ENCODE data around the gene EIPR1.

DNA sequence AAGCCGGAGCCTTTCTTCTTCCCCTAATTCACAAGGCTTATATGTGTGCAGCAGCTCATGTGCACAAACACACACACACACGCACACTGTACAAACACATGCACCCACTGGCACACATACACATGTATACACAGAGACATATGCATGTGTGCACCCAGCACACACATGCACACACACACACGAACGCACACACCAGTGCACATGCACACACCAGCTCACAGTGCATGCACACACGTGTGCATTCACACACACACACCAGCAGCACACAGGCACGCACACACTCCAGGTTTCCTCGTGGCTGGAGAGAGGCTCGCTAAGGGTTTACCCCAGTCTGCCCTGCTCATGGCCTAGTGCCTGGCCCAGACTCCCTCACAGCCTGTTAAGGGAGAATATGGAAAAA is 234.0 kb downstream of the EIPR1 start:
- TF ChIP-seq, protein P1, sequence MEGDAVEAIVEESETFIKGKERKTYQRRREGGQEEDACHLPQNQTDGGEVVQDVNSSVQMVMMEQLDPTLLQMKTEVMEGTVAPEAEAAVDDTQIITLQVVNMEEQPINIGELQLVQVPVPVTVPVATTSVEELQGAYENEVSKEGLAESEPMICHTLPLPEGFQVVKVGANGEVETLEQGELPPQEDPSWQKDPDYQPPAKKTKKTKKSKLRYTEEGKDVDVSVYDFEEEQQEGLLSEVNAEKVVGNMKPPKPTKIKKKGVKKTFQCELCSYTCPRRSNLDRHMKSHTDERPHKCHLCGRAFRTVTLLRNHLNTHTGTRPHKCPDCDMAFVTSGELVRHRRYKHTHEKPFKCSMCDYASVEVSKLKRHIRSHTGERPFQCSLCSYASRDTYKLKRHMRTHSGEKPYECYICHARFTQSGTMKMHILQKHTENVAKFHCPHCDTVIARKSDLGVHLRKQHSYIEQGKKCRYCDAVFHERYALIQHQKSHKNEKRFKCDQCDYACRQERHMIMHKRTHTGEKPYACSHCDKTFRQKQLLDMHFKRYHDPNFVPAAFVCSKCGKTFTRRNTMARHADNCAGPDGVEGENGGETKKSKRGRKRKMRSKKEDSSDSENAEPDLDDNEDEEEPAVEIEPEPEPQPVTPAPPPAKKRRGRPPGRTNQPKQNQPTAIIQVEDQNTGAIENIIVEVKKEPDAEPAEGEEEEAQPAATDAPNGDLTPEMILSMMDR (IDR thresholded peaks at IDR 0.05), result no peak
- TF ChIP-seq POLR2A (IDR thresholded peaks at IDR 0.05), result no peak
